Activated T-helper 2 cell treated with anti-CD3 and anti-CD28 coated beads, Interferon-gamma antibody, Interleukin-2, Interleukin-4, amounts not matched to agents 10 μg/mL and 5 μg/mL and 100 μg/mL, durations not matched to agents 14 hours and 24 hours and 36 hours (primary cell): ENCODE measurements around the gene TWIST2. TPM values are rescaled to one million over a fixed set of nuclear protein-coding genes. Genes with fewer than 3 reads are reported as not detected.

Source experiments
- DNase-seq: peaks from one replicate; pipeline ENCODE4 v3.0.0; 2021; ENCODE audit warnings: low spot score
- H3K27ac Mint-ChIP-seq: one replicate; pipeline ENCODE4 v1.8.0; 2021; ENCODE audit warnings: mixed read lengths
- H3K27me3 Mint-ChIP-seq: one replicate; pipeline ENCODE4 v1.8.0; 2021; ENCODE audit warnings: low read depth, mixed read lengths
- H3K36me3 Mint-ChIP-seq: one replicate; pipeline ENCODE4 v1.8.0; 2021; ENCODE audit warnings: low read depth, mixed read lengths
- H3K4me1 Mint-ChIP-seq: one replicate; pipeline ENCODE4 v1.8.0; 2021; ENCODE audit warnings: low read depth, mixed read lengths
- H3K4me3 Mint-ChIP-seq: one replicate; pipeline ENCODE4 v1.8.0; 2021; ENCODE audit warnings: low read depth, mild to moderate bottlenecking, moderate library complexity, mixed read lengths
- H3K9me3 Mint-ChIP-seq: one replicate; pipeline ENCODE4 v1.8.0; 2021; ENCODE audit warnings: mixed read lengths
- intact Hi-C: fragments of 100-400 bp; cut with micrococcal nuclease; formaldehyde crosslinking; loops from one replicate; pipeline ENCODE4 v1.15.1; 2023
- total RNA-seq: library from RNA; stranded (reverse); gene quantifications from 2 replicates; pipeline ENCODE4 v1.2.3, GENCODE V29; 2022

TWIST2 gene
- total RNA-seq, 1 donor from 2014 or later = not detected

GRCh38 chr2:238818561-238818960 is 29.3 kb upstream of the TWIST2 start:
- Mint-ChIP-seq H3K9me3 (peaks cover 4% of the 10 kb centered on the region), H3K27me3 (no peaks in the 10 kb centered on the region), H3K4me3 (no peak overlapping the region), H3K36me3 (no peaks in the 10 kb centered on the region), H3K4me1 (no peaks in the 10 kb centered on the region), H3K27ac (no peak overlapping the region)
- intact Hi-C loops = no loop called here
- no peak for DNase-seq

- no peak overlapping the region for H3K27ac Mint-ChIP-seq
- H3K36me3 Mint-ChIP-seq = no peaks in the 10 kb centered on the region
- H3K4me3 Mint-ChIP-seq = no peak overlapping the region
- H3K4me1 Mint-ChIP-seq = no peaks in the 10 kb centered on the region
- H3K27me3 Mint-ChIP-seq = no peaks in the 10 kb centered on the region
- no peak for DNase-seq
- intact Hi-C loops = no loop called here
- H3K9me3 Mint-ChIP-seq = peaks cover 4% of the 10 kb centered on the region
Observed at GRCh38 chr2:238820197-238820596, 27.7 kb upstream of the TWIST2 start.

- peaks cover 2% of the 10 kb centered on the region for H3K27me3 Mint-ChIP-seq
- H3K9me3 Mint-ChIP-seq = peaks cover 4% of the 10 kb centered on the region
- no peaks in the 10 kb centered on the region for H3K36me3 Mint-ChIP-seq
- no peak for DNase-seq
- peaks cover 5% of the 10 kb centered on the region for H3K4me1 Mint-ChIP-seq
- intact Hi-C loops = no loop called here
- no peak overlapping the region for H3K27ac Mint-ChIP-seq
- H3K4me3 Mint-ChIP-seq = no peak overlapping the region
Observed at GRCh38 chr2:238820916-238821315, 27.0 kb upstream of the TWIST2 start.

GRCh38 chr2:238821391-238821790 is 26.5 kb upstream of the TWIST2 start:
- peaks cover 5% of the 10 kb centered on the region for H3K4me1 Mint-ChIP-seq
- H3K9me3 Mint-ChIP-seq = peaks cover 4% of the 10 kb centered on the region
- H3K27ac Mint-ChIP-seq = no peak overlapping the region
- intact Hi-C loops = no loop called here
- no peak overlapping the region for H3K4me3 Mint-ChIP-seq
- no peaks in the 10 kb centered on the region for H3K36me3 Mint-ChIP-seq
- DNase-seq = no peak
- H3K27me3 Mint-ChIP-seq = peaks cover 5% of the 10 kb centered on the region

- peaks cover 8% of the 10 kb centered on the region for H3K27me3 Mint-ChIP-seq
- H3K27ac Mint-ChIP-seq = no peak overlapping the region
- H3K36me3 Mint-ChIP-seq = no peaks in the 10 kb centered on the region
- no peak overlapping the region for H3K4me3 Mint-ChIP-seq
- intact Hi-C loops = no loop called here
- no peak for DNase-seq
- H3K9me3 Mint-ChIP-seq = peaks cover 4% of the 10 kb centered on the region
- peaks cover 5% of the 10 kb centered on the region for H3K4me1 Mint-ChIP-seq
Observed at GRCh38 chr2:238821944-238822670, 25.8 kb upstream of the TWIST2 start.

- DNase-seq = no peak
- no peak overlapping the region for H3K4me3 Mint-ChIP-seq
- H3K27me3 Mint-ChIP-seq = peaks cover 14% of the 10 kb centered on the region
- H3K4me1 Mint-ChIP-seq = peaks cover 5% of the 10 kb centered on the region
- no peaks in the 10 kb centered on the region for H3K36me3 Mint-ChIP-seq
- H3K9me3 Mint-ChIP-seq = peaks cover 4% of the 10 kb centered on the region
- no peak overlapping the region for H3K27ac Mint-ChIP-seq
- intact Hi-C loops = no loop called here
Observed at GRCh38 chr2:238822955-238823354, 24.9 kb upstream of the TWIST2 start.

GRCh38 chr2:238831177-238831576 is 16.7 kb upstream of the TWIST2 start:
- no peaks in the 10 kb centered on the region for H3K36me3 Mint-ChIP-seq
- intact Hi-C loops = no loop called here
- no peak for DNase-seq
- no peak overlapping the region for H3K4me3 Mint-ChIP-seq
- no peaks in the 10 kb centered on the region for H3K9me3 Mint-ChIP-seq
- H3K4me1 Mint-ChIP-seq = no peaks in the 10 kb centered on the region
- peaks cover 42% of the 10 kb centered on the region for H3K27me3 Mint-ChIP-seq
- no peak overlapping the region for H3K27ac Mint-ChIP-seq

- H3K27me3 Mint-ChIP-seq = peaks cover 26% of the 10 kb centered on the region
- intact Hi-C loops = no loop called here
- DNase-seq = no peak
- no peak overlapping the region for H3K27ac Mint-ChIP-seq
- no peaks in the 10 kb centered on the region for H3K9me3 Mint-ChIP-seq
- H3K36me3 Mint-ChIP-seq = no peaks in the 10 kb centered on the region
- no peak overlapping the region for H3K4me3 Mint-ChIP-seq
- no peaks in the 10 kb centered on the region for H3K4me1 Mint-ChIP-seq
Observed at GRCh38 chr2:238834982-238835381, 12.9 kb upstream of the TWIST2 start.

GRCh38 chr2:238835726-238836301 is 12.1 kb upstream of the TWIST2 start:
- H3K9me3 Mint-ChIP-seq = no peaks in the 10 kb centered on the region
- H3K27ac Mint-ChIP-seq = no peak overlapping the region
- no peak for DNase-seq
- H3K4me3 Mint-ChIP-seq = no peak overlapping the region
- intact Hi-C loops = no loop called here
- H3K27me3 Mint-ChIP-seq = peaks cover 23% of the 10 kb centered on the region
- no peaks in the 10 kb centered on the region for H3K36me3 Mint-ChIP-seq
- no peaks in the 10 kb centered on the region for H3K4me1 Mint-ChIP-seq

- intact Hi-C loops = no loop called here
- no peak for DNase-seq
- Mint-ChIP-seq H3K4me3 (no peak overlapping the region), H3K4me1 (no peaks in the 10 kb centered on the region), H3K9me3 (no peaks in the 10 kb centered on the region), H3K27me3 (peaks cover 8% of the 10 kb centered on the region), H3K36me3 (no peaks in the 10 kb centered on the region), H3K27ac (no peak overlapping the region)
Observed at GRCh38 chr2:238838786-238839327, 9.0 kb upstream of the TWIST2 start.

GRCh38 chr2:238839428-238839827 is 8.5 kb upstream of the TWIST2 start:
- H3K27me3 Mint-ChIP-seq = peaks cover 14% of the 10 kb centered on the region
- intact Hi-C loops = no loop called here

GRCh38 chr2:238841542-238842164 is 6.2 kb upstream of the TWIST2 start:
- H3K4me3 Mint-ChIP-seq = no peak overlapping the region
- H3K36me3 Mint-ChIP-seq = no peaks in the 10 kb centered on the region
- H3K9me3 Mint-ChIP-seq = no peaks in the 10 kb centered on the region
- no peak for DNase-seq
- H3K4me1 Mint-ChIP-seq = no peaks in the 10 kb centered on the region
- intact Hi-C loops = no loop called here
- no peak overlapping the region for H3K27ac Mint-ChIP-seq
- H3K27me3 Mint-ChIP-seq = peaks cover 31% of the 10 kb centered on the region

More at GRCh38 chr2:238839428-238839827, 8.5 kb upstream of the TWIST2 start:
- Mint-ChIP-seq H3K9me3 (no peaks in the 10 kb centered on the region), H3K4me3 (no peak overlapping the region), H3K27ac (no peak overlapping the region), H3K36me3 (no peaks in the 10 kb centered on the region), H3K4me1 (no peaks in the 10 kb centered on the region)
- DNase-seq = no peak

GRCh38 chr2:238843476-238843875 is 4.4 kb upstream of the TWIST2 start:
- Mint-ChIP-seq H3K27ac (no peak overlapping the region), H3K27me3 (peaks cover 33% of the 10 kb centered on the region), H3K36me3 (no peaks in the 10 kb centered on the region), H3K9me3 (no peaks in the 10 kb centered on the region), H3K4me3 (no peak overlapping the region), H3K4me1 (no peaks in the 10 kb centered on the region)
- intact Hi-C loops = no loop called here
- no peak for DNase-seq
